GM23338 (cell line): ENCODE data around the gene CASK.

Experiments
- CREB1 ChIP-seq: fragments of 250-450 bp; sonication (Bioruptor Pico); IDR thresholded peaks from 2 replicates; pipeline ENCODE4 v1.5.0; 2020; ENCODE audit warnings: low read depth, mild to moderate bottlenecking, moderate library complexity
- CTCF ChIP-seq, 2 experiments: fragments of 200-600 bp in 1 of 2; sonication (generic) in 1 of 2; conservative IDR thresholded peaks; 2 replicates each; pipeline versions ENCODE4 v1.5.1 to v1.6.1; 2016 to 2017; ENCODE audit warnings: antibody characterized with exemption in 2 of 2, low read depth in 2 of 2, mild to moderate bottlenecking in 2 of 2, moderate library complexity in 1 of 2
- ETS1 ChIP-seq: IDR thresholded peaks from 2 replicates; pipeline ENCODE4 v1.6.1; 2016; ENCODE audit warnings: antibody characterized with exemption
- EZH2 ChIP-seq: fragments of 200-600 bp; sonication (generic); IDR thresholded peaks from one replicate; pipeline ENCODE4 v1.8.0; 2017; ENCODE audit warnings: antibody characterized with exemption, mild to moderate bottlenecking, low read depth; ENCODE audit not compliant: unreplicated experiment
- EZH2phosphoT487 ChIP-seq: fragments of 200-600 bp; sonication (generic); IDR thresholded peaks from one replicate; pipeline ENCODE4 v1.8.1; 2018; ENCODE audit warnings: antibody characterized with exemption; ENCODE audit not compliant: unreplicated experiment
- JUNB ChIP-seq: IDR thresholded peaks from one replicate; pipeline ENCODE4 v1.6.1; 2016; ENCODE audit warnings: antibody characterized with exemption; ENCODE audit not compliant: unreplicated experiment
- NANOG ChIP-seq: IDR thresholded peaks from 2 replicates; pipeline ENCODE4 v1.6.1; 2016; ENCODE audit warnings: antibody characterized with exemption, borderline replicate concordance
- POLR2AphosphoS5 ChIP-seq: IDR thresholded peaks from 2 replicates; pipeline ENCODE4 v1.6.1; 2016; ENCODE audit warnings: antibody characterized with exemption, low read depth
- REST ChIP-seq: IDR thresholded peaks from one replicate; pipeline ENCODE4 v1.6.1; 2018; ENCODE audit warnings: antibody characterized with exemption; ENCODE audit not compliant: unreplicated experiment
- STAT1 ChIP-seq: IDR thresholded peaks from one replicate; pipeline ENCODE4 v1.6.1; 2016; ENCODE audit warnings: antibody characterized with exemption; ENCODE audit not compliant: unreplicated experiment
- ZNF114 ChIP-seq: fragments of 250-450 bp; sonication (Bioruptor Pico); IDR thresholded peaks from 2 replicates; pipeline ENCODE4 v1.5.0; 2020; ENCODE audit warnings: mild to moderate bottlenecking, moderate library complexity
- ZNF331 ChIP-seq: fragments of 250-450 bp; sonication (Bioruptor Pico); IDR thresholded peaks from 2 replicates; pipeline ENCODE4 v1.5.0; 2020; ENCODE audit warnings: low read depth, mild to moderate bottlenecking, moderate library complexity

- TF ChIP-seq POLR2AphosphoS5 (no peak), CTCF (conservative IDR thresholded peaks at IDR 0.05; ENCODE audit: low read depth in 2 of 2) (no peak), JUNB (no peak), EZH2 (no peak), CREB1 (CRISPR knock-in tag) (no peak), STAT1 (no peak), EZH2phosphoT487 (no peak), REST (no peak), ZNF331 (CRISPR knock-in tag) (no peak), ETS1 (no peak), NANOG (no peak), ZNF114 (CRISPR knock-in tag) (no peak)
Measured at GRCh38 chrX:41607264-41607832, 316.0 kb downstream of the CASK start.
